GM18499 (cell line): ENCODE data around the gene NRBP1.
"Not testable (repeated sequence)": the region's sequence is repeated elsewhere in the genome, so short reads cannot be mapped to it uniquely, and the experiment has no call there.

Source experiments
- ATAC-seq: cut with Tn5 transposase; IDR thresholded peaks from one replicate; pipeline ENCODE4 v1.9.1; 2021; ENCODE audit warnings: moderate number of reproducible peaks; ENCODE audit not compliant: insufficient read depth, unreplicated experiment

Gene NRBP1

GRCh38 chr2:27420996-27421395, 7.4 kb upstream of the NRBP1 start:
- ATAC-seq = no peak

GRCh38 chr2:27421660-27422250, 6.7 kb upstream of the NRBP1 start:
- ATAC-seq = no peak

GRCh38 chr2:27422958-27423357, 5.5 kb upstream of the NRBP1 start:
- no peak for ATAC-seq

- not testable (repeated sequence) for ATAC-seq
These were observed 3.4 kb upstream of the NRBP1 start for GRCh38 chr2:27425039-27425438.

GRCh38 chr2:27427863-27428212, 593 bp upstream of the NRBP1 start:
- ATAC-seq = no peak

- ATAC-seq = peak; percentile 30
These were observed 629 bp downstream of the NRBP1 start for GRCh38 chr2:27428978-27429541.

- no peak for ATAC-seq
These were observed 3.0 kb downstream of the NRBP1 start for GRCh38 chr2:27431395-27431794.

GRCh38 chr2:27435628-27436027, 7.2 kb downstream of the NRBP1 start:
- ATAC-seq = no peak

GRCh38 chr2:27441226-27441926, 12.9 kb downstream of the NRBP1 start:
- no peak for ATAC-seq

GRCh38 chr2:27441958-27442919, 13.8 kb downstream of the NRBP1 start, which contains the start of gene KRTCAP3:
Gene KRTCAP3, plus strand, starts transcription at chr2:27442381. Its CDS starts 32 bp downstream, at chr2:27442413.
- ATAC-seq = no peak

GRCh38 chr2:27442920-27443282, 14.5 kb downstream of the NRBP1 start:
- ATAC-seq = no peak

GRCh38 chr2:27445155-27445554, 16.7 kb downstream of the NRBP1 start:
- ATAC-seq = no peak

GRCh38 chr2:27445615-27446014, 17.2 kb downstream of the NRBP1 start:
- ATAC-seq = no peak

- ATAC-seq = no peak
These were observed 17.6 kb downstream of the NRBP1 start for GRCh38 chr2:27446057-27446456.

GRCh38 chr2:27448381-27448780, 19.9 kb downstream of the NRBP1 start:
- ATAC-seq = no peak

- no peak for ATAC-seq
These were observed 22.7 kb downstream of the NRBP1 start for GRCh38 chr2:27451095-27451494.

GRCh38 chr2:27453968-27454367, 25.5 kb downstream of the NRBP1 start:
- ATAC-seq = no peak

- ATAC-seq = no peak
These were observed 32.7 kb downstream of the NRBP1 start for GRCh38 chr2:27461118-27461517.

GRCh38 chr2:27464443-27464842, 36.0 kb downstream of the NRBP1 start:
- no peak for ATAC-seq

GRCh38 chr2:27471961-27472360, 43.5 kb downstream of the NRBP1 start:
- no peak for ATAC-seq

- no peak for ATAC-seq
These were observed 57.1 kb downstream of the NRBP1 start for GRCh38 chr2:27485496-27485895.
